Measurements from ENCODE around the gene IPO4.
A peak's percentile ranks its signal among the peaks of the same experiment; 100 is the strongest.

IPO4 gene

GRCh38 chr14:24160499-24160849, 28.1 kb downstream of the IPO4 start:
- Mint-ChIP-seq H3K9me3 (no peaks in the 10 kb centered on the region), H3K27ac (peak overlapping the region; percentile 100), H3K27me3 (no peaks in the 10 kb centered on the region), H3K4me3 (no peak overlapping the region), H3K4me1 (ENCODE audit: low read depth) (peaks cover 52% of the 10 kb centered on the region), H3K36me3 (ENCODE audit: low read depth) (peaks cover 92% of the 10 kb centered on the region)
- no peak for DNase-seq

- peaks cover 49% of the 10 kb centered on the region for H3K4me1 Mint-ChIP-seq (ENCODE audit: low read depth)
- H3K36me3 Mint-ChIP-seq (ENCODE audit: low read depth): peaks cover 92% of the 10 kb centered on the region
These were observed 28.7 kb downstream of the IPO4 start for GRCh38 chr14:24159777-24160498.

GRCh38 chr14:24157331-24157730, 31.3 kb downstream of the IPO4 start:
- H3K27me3 Mint-ChIP-seq: no peaks in the 10 kb centered on the region
- peaks cover 87% of the 10 kb centered on the region for H3K36me3 Mint-ChIP-seq (ENCODE audit: low read depth)
- peaks cover 27% of the 10 kb centered on the region for H3K4me1 Mint-ChIP-seq (ENCODE audit: low read depth)
- no peaks in the 10 kb centered on the region for H3K9me3 Mint-ChIP-seq
- H3K4me3 Mint-ChIP-seq: no peak overlapping the region
- H3K27ac Mint-ChIP-seq: peak overlapping the region; percentile 66
- DNase-seq: no peak

More at GRCh38 chr14:24159777-24160498, 28.7 kb downstream of the IPO4 start:
- no peak for DNase-seq
- Mint-ChIP-seq H3K9me3 (no peaks in the 10 kb centered on the region), H3K4me3 (no peak overlapping the region), H3K27me3 (no peaks in the 10 kb centered on the region), H3K27ac (peak overlapping the region; percentile 100)

- H3K9me3 Mint-ChIP-seq: no peaks in the 10 kb centered on the region
- DNase-seq: no peak
- H3K27me3 Mint-ChIP-seq: no peaks in the 10 kb centered on the region
- H3K4me1 Mint-ChIP-seq (ENCODE audit: low read depth): peaks cover 22% of the 10 kb centered on the region
- H3K27ac Mint-ChIP-seq: peak overlapping the region; percentile 66
- H3K4me3 Mint-ChIP-seq: no peak overlapping the region
- H3K36me3 Mint-ChIP-seq (ENCODE audit: low read depth): peaks cover 86% of the 10 kb centered on the region
These were observed 31.8 kb downstream of the IPO4 start for GRCh38 chr14:24156840-24157239.

GRCh38 chr14:24155100-24155499, 33.5 kb downstream of the IPO4 start:
- H3K4me1 Mint-ChIP-seq (ENCODE audit: low read depth): peaks cover 15% of the 10 kb centered on the region
- DNase-seq: no peak

GRCh38 chr14:24151404-24152080, 37.1 kb downstream of the IPO4 start:
- Mint-ChIP-seq H3K4me1 (ENCODE audit: low read depth) (peaks cover 32% of the 10 kb centered on the region), H3K36me3 (ENCODE audit: low read depth) (peaks cover 85% of the 10 kb centered on the region), H3K27me3 (no peaks in the 10 kb centered on the region), H3K27ac (peak overlapping the region; percentile 20), H3K9me3 (no peaks in the 10 kb centered on the region), H3K4me3 (no peak overlapping the region)
- no peak for DNase-seq

More at GRCh38 chr14:24155100-24155499, 33.5 kb downstream of the IPO4 start:
- Mint-ChIP-seq H3K27ac (peak overlapping the region; percentile 73), H3K9me3 (no peaks in the 10 kb centered on the region), H3K27me3 (no peaks in the 10 kb centered on the region), H3K36me3 (ENCODE audit: low read depth) (peaks cover 86% of the 10 kb centered on the region), H3K4me3 (no peak overlapping the region)

- DNase-seq: no peak
- peak overlapping the region; percentile 74 for H3K27ac Mint-ChIP-seq
- no peak overlapping the region for H3K4me3 Mint-ChIP-seq
- peaks cover 32% of the 10 kb centered on the region for H3K4me1 Mint-ChIP-seq (ENCODE audit: low read depth)
- peaks cover 87% of the 10 kb centered on the region for H3K36me3 Mint-ChIP-seq (ENCODE audit: low read depth)
- H3K9me3 Mint-ChIP-seq: no peaks in the 10 kb centered on the region
- no peaks in the 10 kb centered on the region for H3K27me3 Mint-ChIP-seq
These were observed 37.6 kb downstream of the IPO4 start for GRCh38 chr14:24150993-24151392.

GRCh38 chr14:24150567-24150966, 38.0 kb downstream of the IPO4 start:
- Mint-ChIP-seq H3K4me3 (no peak overlapping the region), H3K36me3 (ENCODE audit: low read depth) (peaks cover 87% of the 10 kb centered on the region), H3K4me1 (ENCODE audit: low read depth) (peaks cover 36% of the 10 kb centered on the region), H3K27ac (peak overlapping the region; percentile 74), H3K9me3 (no peaks in the 10 kb centered on the region), H3K27me3 (no peaks in the 10 kb centered on the region)
- DNase-seq: no peak

- H3K36me3 Mint-ChIP-seq (ENCODE audit: low read depth): peaks cover 87% of the 10 kb centered on the region
- no peaks in the 10 kb centered on the region for H3K9me3 Mint-ChIP-seq
- no peak overlapping the region for H3K4me3 Mint-ChIP-seq
- H3K27me3 Mint-ChIP-seq: no peaks in the 10 kb centered on the region
- H3K4me1 Mint-ChIP-seq (ENCODE audit: low read depth): peaks cover 41% of the 10 kb centered on the region
- DNase-seq: no peak
- H3K27ac Mint-ChIP-seq: peak overlapping the region; percentile 74
These were observed 38.6 kb downstream of the IPO4 start for GRCh38 chr14:24150061-24150460.

- Mint-ChIP-seq H3K4me1 (ENCODE audit: low read depth) (peaks cover 48% of the 10 kb centered on the region), H3K27ac (peak overlapping the region; percentile 74), H3K27me3 (no peaks in the 10 kb centered on the region), H3K9me3 (no peaks in the 10 kb centered on the region), H3K4me3 (peak overlapping the region; percentile 90), H3K36me3 (ENCODE audit: low read depth) (peaks cover 87% of the 10 kb centered on the region)
- DNase-seq: no peak
These were observed 39.2 kb downstream of the IPO4 start for GRCh38 chr14:24149302-24149969.

- peak overlapping the region; percentile 93 for H3K27ac Mint-ChIP-seq
- no peaks in the 10 kb centered on the region for H3K27me3 Mint-ChIP-seq
- peak overlapping the region; percentile 90 for H3K4me3 Mint-ChIP-seq
- H3K9me3 Mint-ChIP-seq: no peaks in the 10 kb centered on the region
- peaks cover 62% of the 10 kb centered on the region for H3K4me1 Mint-ChIP-seq (ENCODE audit: low read depth)
- peaks cover 92% of the 10 kb centered on the region for H3K36me3 Mint-ChIP-seq (ENCODE audit: low read depth)
- DNase-seq: no peak
These were observed 40.7 kb downstream of the IPO4 start for GRCh38 chr14:24147761-24148428.

GRCh38 chr14:24146978-24147760, 41.4 kb downstream of the IPO4 start, which contains the start of gene RNF31:
TSS of gene RNF31 (plus strand) at chr14:24147498. CDS start at chr14:24147699, 201 bp downstream.
- Mint-ChIP-seq H3K4me3 (peak within 1 kb of the TSS; percentile 90), H3K27ac (peak within 1 kb of the TSS; percentile 98), H3K27me3 (no peaks in the 10 kb centered on the region), H3K36me3 (ENCODE audit: low read depth) (peaks cover 93% of the 10 kb centered on the region), H3K4me1 (ENCODE audit: low read depth) (peaks cover 67% of the 10 kb centered on the region), H3K9me3 (no peaks in the 10 kb centered on the region)
- DNase-seq: peak; percentile 96

GRCh38 chr14:24146453-24146977, 42.1 kb downstream of the IPO4 start, which contains the start of gene PSME2:
TSS of gene PSME2 (minus strand) at chr14:24146610. CDS start at chr14:24146581, 29 bp downstream.
- H3K4me1 Mint-ChIP-seq (ENCODE audit: low read depth): peaks cover 72% of the 10 kb centered on the region
- H3K9me3 Mint-ChIP-seq: no peaks in the 10 kb centered on the region
- peaks cover 92% of the 10 kb centered on the region for H3K36me3 Mint-ChIP-seq (ENCODE audit: low read depth)

More at GRCh38 chr14:24146453-24146977, 42.1 kb downstream of the IPO4 start, which contains the start of gene PSME2:
- Mint-ChIP-seq H3K27ac (peak within 1 kb of the TSS; percentile 98), H3K27me3 (no peaks in the 10 kb centered on the region), H3K4me3 (peak within 1 kb of the TSS; percentile 90)
- DNase-seq: peak; percentile 91
